ENCODE results near the gene LEPR. TPM values are rescaled to one million over a fixed set of nuclear protein-coding genes. Genes with fewer than 3 reads are reported as not detected.
"Not testable (repeated sequence)": the region's sequence is repeated elsewhere in the genome, so short reads cannot be mapped to it uniquely, and the experiment has no call there.

LEPR gene
- total and polyA plus RNA-seq, 2 donors (not counting 1 experiment from before 2014, with no cell fraction given) = 8.0 to 20.1 TPM

DNA sequence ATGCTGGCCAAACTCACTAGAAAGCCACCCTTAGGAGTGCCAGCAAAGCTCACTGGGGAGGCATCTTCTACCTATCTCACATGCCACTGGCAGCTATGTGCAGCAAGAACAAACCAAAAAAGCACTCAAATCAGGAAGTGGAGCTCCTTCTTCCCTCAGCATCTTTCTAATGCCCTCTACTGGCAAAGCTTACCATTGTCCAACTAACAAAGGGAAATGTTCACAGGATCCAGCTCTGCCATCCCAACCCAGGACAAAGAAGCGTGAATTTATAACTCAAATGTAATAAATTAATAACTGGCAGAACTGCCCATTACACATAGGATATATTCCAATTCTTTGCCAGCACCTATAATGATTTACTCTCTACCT, 38.9 kb downstream of the LEPR start:
- Histone ChIP-seq H3K4me2 (ENCODE audit: extremely low read depth, insufficient read depth, low read length) (no peak overlapping the region), H3K27ac (ENCODE audit: insufficient read depth, low read length) (no peak overlapping the region), H3K36me3 (ENCODE audit: control insufficient read depth, insufficient read depth, low read length) (no peaks in the 10 kb centered on the region), H3K4me3 (replicated peaks in 1 of 4; ENCODE audit: control extremely low read depth in 1 of 4, insufficient read depth in 1 of 4, low read depth in 3 of 4, low read length in 4 of 4) (no peak overlapping the region), H3K27me3 (ENCODE audit: control insufficient read depth, insufficient read depth, low read length) (no peaks in the 10 kb centered on the region), H3K4me1 (ENCODE audit: control insufficient read depth, extremely low read depth, insufficient read depth, low read length) (no peaks in the 10 kb centered on the region), H3K9me3 (ENCODE audit: control insufficient read depth, insufficient read depth, low read depth, low read length) (no peaks in the 10 kb centered on the region), H2AFZ (ENCODE audit: low read length) (no peak overlapping the region), H3K79me2 (ENCODE audit: control insufficient read depth, insufficient read depth, low read length) (no peaks in the 10 kb centered on the region), H3K9ac (ENCODE audit: insufficient read depth, low read length) (no peak overlapping the region), H4K20me1 (ENCODE audit: control insufficient read depth, extremely low read depth, insufficient read depth, low read length) (no peaks in the 10 kb centered on the region)
- DNase-seq (ENCODE audit: low read depth in 2 of 2) = peak; percentile 26 to 42
- TF ChIP-seq CTCF (conservative IDR thresholded peaks at IDR 0.05 in 1 of 2, IDR thresholded peaks at IDR 0.05 in 1 of 2; ENCODE audit: low read depth in 1 of 2, low read length in 2 of 2) (peak; percentile 43 to 70), EZH2 (IDR thresholded peaks at IDR 0.05; ENCODE audit: low read length, missing control alignments) (no peak)

GRCh38 chr1:65465837-65466236, 45.4 kb downstream of the LEPR start:
- not testable (repeated sequence) for H3K9me3 ChIP-seq (ENCODE audit: control insufficient read depth, insufficient read depth, low read depth, low read length); H3K27ac ChIP-seq (ENCODE audit: insufficient read depth, low read length); H4K20me1 ChIP-seq (ENCODE audit: control insufficient read depth, extremely low read depth, insufficient read depth, low read length); H3K79me2 ChIP-seq (ENCODE audit: control insufficient read depth, insufficient read depth, low read length); H2AFZ ChIP-seq (ENCODE audit: low read length); DNase-seq (ENCODE audit: low read depth in 2 of 2); H3K4me2 ChIP-seq (ENCODE audit: extremely low read depth, insufficient read depth, low read length); H3K4me1 ChIP-seq (ENCODE audit: control insufficient read depth, extremely low read depth, insufficient read depth, low read length); H3K9ac ChIP-seq (ENCODE audit: insufficient read depth, low read length); H3K36me3 ChIP-seq (ENCODE audit: control insufficient read depth, insufficient read depth, low read length); H3K4me3 ChIP-seq (replicated peaks in 1 of 4; ENCODE audit: control extremely low read depth in 1 of 4, insufficient read depth in 1 of 4, low read depth in 3 of 4, low read length in 4 of 4); H3K27me3 ChIP-seq (ENCODE audit: control insufficient read depth, insufficient read depth, low read length)

GRCh38 chr1:65467536-65467935, 47.1 kb downstream of the LEPR start:
- no peak overlapping the region for H3K4me3 ChIP-seq (replicated peaks in 1 of 4; ENCODE audit: control extremely low read depth in 1 of 4, insufficient read depth in 1 of 4, low read depth in 3 of 4, low read length in 4 of 4)
- H3K9me3 ChIP-seq (ENCODE audit: control insufficient read depth, insufficient read depth, low read depth, low read length) = no peaks in the 10 kb centered on the region
- no peak overlapping the region for H3K4me2 ChIP-seq (ENCODE audit: extremely low read depth, insufficient read depth, low read length)
- TF ChIP-seq CTCF (conservative IDR thresholded peaks at IDR 0.05 in 1 of 2, IDR thresholded peaks at IDR 0.05 in 1 of 2; ENCODE audit: low read depth in 1 of 2, low read length in 2 of 2) = no peak
- TF ChIP-seq EZH2 (IDR thresholded peaks at IDR 0.05; ENCODE audit: low read length, missing control alignments) = no peak
- H2AFZ ChIP-seq (ENCODE audit: low read length) = no peak overlapping the region
- H3K27ac ChIP-seq (ENCODE audit: insufficient read depth, low read length) = no peak overlapping the region
- no peaks in the 10 kb centered on the region for H3K36me3 ChIP-seq (ENCODE audit: control insufficient read depth, insufficient read depth, low read length)
- no peaks in the 10 kb centered on the region for H3K79me2 ChIP-seq (ENCODE audit: control insufficient read depth, insufficient read depth, low read length)
- H3K9ac ChIP-seq (ENCODE audit: insufficient read depth, low read length) = no peak overlapping the region
- no peaks in the 10 kb centered on the region for H3K4me1 ChIP-seq (ENCODE audit: control insufficient read depth, extremely low read depth, insufficient read depth, low read length)
- DNase-seq (ENCODE audit: low read depth in 2 of 2) = peak; percentile 26 to 67
- no peaks in the 10 kb centered on the region for H4K20me1 ChIP-seq (ENCODE audit: control insufficient read depth, extremely low read depth, insufficient read depth, low read length)
- H3K27me3 ChIP-seq (ENCODE audit: control insufficient read depth, insufficient read depth, low read length) = no peaks in the 10 kb centered on the region
